Bronchial epithelial cell (primary cell): Measurements from ENCODE around the gene LZTS2. TPM values are rescaled to one million over a fixed set of nuclear protein-coding genes. Genes with fewer than 3 reads are reported as not detected.
A peak's percentile ranks its signal among the peaks of the same experiment; 100 is the strongest.

Experiments
- DNase-seq: peaks from one replicate; pipeline ENCODE4 v3.0.0-alpha.2; 2010; ENCODE audit warnings: low read depth
- FAIRE-seq: peaks from 2 replicates; lab custom pipeline; 2011; peaks lifted over from hg19 to GRCh38; lab: Jason Lieb, UNC
- H3K27me3 ChIP-seq: 2 replicates; pipeline ENCODE4 v1.5.1; 2011; ENCODE audit warnings: low read length; ENCODE audit not compliant: control insufficient read depth, insufficient read depth
- H3K36me3 ChIP-seq: 2 replicates; pipeline ENCODE4 v1.5.1; 2011; ENCODE audit warnings: low read length; ENCODE audit not compliant: control insufficient read depth, insufficient read depth
- H3K4me3 ChIP-seq: 2 replicates; pipeline ENCODE4 v1.5.1; 2011; ENCODE audit warnings: mild to moderate bottlenecking, low read depth, low read length, control low read depth
- total RNA-seq: library from RNA; depleted of rRNA; stranded (reverse); fragments of >200 nt; gene quantifications from 2 replicates; pipeline ENCODE4 v1.2.1, GENCODE V29; 2014
- TF ChIP-seq, protein P1 (sequence below): IDR thresholded peaks from 2 replicates; pipeline ENCODE4 v1.5.1; 2011; ENCODE audit warnings: mild to moderate bottlenecking, moderate library complexity, low read length, control low read depth, inconsistent platforms; ENCODE audit not compliant: insufficient read depth, severe bottlenecking

LZTS2 gene
- total RNA-seq, 1 donor from 2014 or later, result 30.0 TPM

DNA sequence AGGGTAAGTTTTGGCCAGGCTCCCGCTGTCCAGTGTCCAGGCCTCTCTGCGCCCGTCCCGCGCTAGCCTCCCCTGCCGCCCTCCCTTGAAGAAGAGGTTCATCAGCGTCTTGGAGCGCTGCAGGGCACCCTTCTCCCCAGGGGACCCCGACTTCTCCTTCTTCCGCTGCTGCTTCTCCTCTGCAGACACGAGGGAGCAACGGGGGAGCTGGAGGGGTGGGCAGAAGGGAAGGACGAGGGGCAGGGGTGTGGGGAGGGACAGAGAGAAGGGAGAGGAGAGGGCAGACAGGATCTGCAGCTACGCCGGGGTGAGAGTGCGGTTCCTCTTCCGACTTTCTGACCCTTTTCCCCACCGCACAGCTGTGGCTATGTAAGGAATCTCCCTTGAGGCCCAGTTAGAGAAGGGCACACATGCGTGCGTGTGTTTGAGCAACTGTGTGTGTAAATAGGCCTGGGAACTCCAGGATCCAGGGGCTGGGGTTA is 18.6 kb downstream of the LZTS2 start:
- Histone ChIP-seq H3K4me3 (no peak overlapping the region), H3K27me3 (peaks cover 6% of the 10 kb centered on the region), H3K36me3 (no peaks in the 10 kb centered on the region)
- FAIRE-seq, result no peak
- no peak for DNase-seq
- TF ChIP-seq, protein P1, sequence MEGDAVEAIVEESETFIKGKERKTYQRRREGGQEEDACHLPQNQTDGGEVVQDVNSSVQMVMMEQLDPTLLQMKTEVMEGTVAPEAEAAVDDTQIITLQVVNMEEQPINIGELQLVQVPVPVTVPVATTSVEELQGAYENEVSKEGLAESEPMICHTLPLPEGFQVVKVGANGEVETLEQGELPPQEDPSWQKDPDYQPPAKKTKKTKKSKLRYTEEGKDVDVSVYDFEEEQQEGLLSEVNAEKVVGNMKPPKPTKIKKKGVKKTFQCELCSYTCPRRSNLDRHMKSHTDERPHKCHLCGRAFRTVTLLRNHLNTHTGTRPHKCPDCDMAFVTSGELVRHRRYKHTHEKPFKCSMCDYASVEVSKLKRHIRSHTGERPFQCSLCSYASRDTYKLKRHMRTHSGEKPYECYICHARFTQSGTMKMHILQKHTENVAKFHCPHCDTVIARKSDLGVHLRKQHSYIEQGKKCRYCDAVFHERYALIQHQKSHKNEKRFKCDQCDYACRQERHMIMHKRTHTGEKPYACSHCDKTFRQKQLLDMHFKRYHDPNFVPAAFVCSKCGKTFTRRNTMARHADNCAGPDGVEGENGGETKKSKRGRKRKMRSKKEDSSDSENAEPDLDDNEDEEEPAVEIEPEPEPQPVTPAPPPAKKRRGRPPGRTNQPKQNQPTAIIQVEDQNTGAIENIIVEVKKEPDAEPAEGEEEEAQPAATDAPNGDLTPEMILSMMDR, result no peak

DNA sequence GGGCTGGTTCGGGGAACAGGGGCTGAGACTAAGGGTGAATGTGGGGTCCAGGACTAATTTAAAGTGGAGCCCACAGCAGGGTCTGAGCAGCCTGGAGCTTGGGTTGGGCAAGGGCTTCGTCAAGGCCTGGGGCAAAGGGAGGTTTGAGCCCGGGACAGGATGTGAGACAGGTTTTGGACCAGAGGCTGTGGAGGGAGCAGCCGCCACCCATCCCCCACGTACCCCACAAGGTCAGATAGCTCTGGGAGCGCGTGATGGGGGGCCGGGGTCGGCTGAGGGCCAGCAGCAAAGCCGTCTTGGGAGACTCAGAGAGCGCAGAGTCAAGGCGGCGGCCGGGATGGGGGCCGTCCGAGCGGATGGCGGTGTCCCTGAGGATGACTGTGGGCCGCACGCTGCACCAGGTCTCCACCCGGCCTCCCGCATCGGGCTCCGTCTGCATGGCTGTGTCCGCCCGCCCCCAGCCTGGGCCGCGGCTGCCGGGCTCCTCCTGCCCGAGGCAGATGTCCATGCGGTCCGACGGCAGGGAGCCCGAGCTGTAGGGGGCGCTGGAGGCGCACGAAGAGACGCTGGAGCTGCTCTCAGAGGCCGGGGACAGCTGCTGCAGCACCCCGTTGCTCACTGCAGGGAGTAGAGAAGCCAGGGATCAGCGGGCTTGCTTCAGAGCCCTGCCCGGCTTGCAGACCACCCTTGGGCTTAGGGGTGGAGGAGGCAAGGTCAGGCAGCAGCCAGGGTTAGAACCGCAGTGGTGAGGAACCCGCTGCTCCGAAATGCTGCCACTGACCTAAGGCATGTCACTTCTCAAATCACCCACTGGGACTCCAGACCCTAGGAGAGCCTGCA is 19.2 kb downstream of the LZTS2 start:
- FAIRE-seq (no peak), DNase-seq (peak; percentile 57)
- TF ChIP-seq, protein P1, result peak; percentile 91

DNA sequence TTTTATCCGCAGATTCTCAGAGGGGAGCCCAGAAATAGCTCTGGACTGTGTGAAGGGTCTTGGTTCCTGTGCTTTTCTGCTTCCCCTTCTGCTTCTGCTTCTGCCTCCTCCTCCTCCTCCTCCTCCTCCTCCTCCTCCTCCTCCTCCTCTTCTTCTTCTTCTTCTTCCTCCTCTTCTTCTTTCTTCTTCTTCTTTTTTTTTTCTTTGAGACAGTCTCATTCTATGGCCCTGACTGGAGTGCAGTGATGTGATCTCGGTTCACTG is 19.8 kb downstream of the LZTS2 start:
- peaks cover 6% of the 10 kb centered on the region for H3K27me3 ChIP-seq
- FAIRE-seq, result no peak
- no peaks in the 10 kb centered on the region for H3K36me3 ChIP-seq

More for the DNA sequence above, 19.2 kb downstream of the LZTS2 start:
- H3K27me3 ChIP-seq, result peaks cover 6% of the 10 kb centered on the region
- H3K4me3 ChIP-seq, result no peak overlapping the region
- no peaks in the 10 kb centered on the region for H3K36me3 ChIP-seq

DNA sequence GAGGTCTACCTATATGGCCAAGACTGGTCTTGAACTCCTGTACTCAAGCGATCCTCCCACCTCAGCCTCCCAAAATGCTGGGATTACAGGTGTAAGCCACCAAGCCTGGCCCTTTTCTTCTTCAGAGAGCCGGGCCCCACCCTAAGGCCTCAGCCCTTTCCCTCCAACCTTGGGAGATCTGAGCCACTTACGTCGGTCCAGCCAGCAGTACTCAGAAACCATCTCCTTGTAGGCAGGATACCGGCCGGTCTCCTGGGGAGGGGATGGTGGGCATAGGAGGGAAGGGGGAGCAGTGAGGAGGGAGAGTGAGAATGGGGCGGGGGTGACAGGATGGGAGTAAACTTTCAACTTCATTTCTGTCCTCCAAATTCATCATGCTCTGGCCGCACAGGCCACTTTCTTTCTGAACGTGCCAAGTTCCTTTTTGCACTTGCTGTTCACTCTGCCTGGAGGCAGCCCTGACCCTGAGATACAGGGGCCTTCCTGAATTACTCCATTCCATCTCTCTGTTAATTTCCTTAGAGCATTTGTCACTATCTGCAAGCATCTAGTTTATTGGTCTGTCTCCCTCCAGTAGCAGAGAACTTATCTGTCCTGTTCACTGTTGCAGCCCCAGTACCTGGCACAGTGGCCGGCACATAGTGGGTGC is 20.9 kb downstream of the LZTS2 start:
- FAIRE-seq, result no peak
- H3K27me3 ChIP-seq, result peaks cover 6% of the 10 kb centered on the region

More for the DNA sequence above, 19.8 kb downstream of the LZTS2 start:
- TF ChIP-seq, protein P1, result no peak
- H3K4me3 ChIP-seq, result no peak overlapping the region
- DNase-seq, result no peak

DNA sequence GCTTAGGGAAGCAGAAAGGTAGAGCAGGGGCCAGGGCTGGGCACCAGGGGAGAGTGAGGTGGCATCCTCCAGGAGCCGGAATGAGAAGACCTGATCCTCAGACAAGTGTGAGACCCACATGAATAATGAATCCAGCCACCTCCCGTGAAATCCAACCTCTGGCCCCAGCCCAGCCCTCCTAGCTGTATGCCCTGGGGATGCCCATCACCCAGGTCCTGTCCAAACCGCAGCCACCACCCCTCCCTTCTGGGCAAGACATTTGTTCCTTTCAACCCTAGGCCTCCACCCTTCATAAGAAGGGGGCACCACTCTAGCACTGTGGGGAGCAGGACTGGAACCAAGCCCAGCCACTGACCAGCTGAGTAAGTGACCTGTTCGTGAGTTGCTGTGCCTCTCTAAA is 21.6 kb downstream of the LZTS2 start:
- DNase-seq, result no peak
- Histone ChIP-seq H3K4me3 (no peak overlapping the region), H3K36me3 (no peaks in the 10 kb centered on the region), H3K27me3 (peaks cover 6% of the 10 kb centered on the region)
- TF ChIP-seq, protein P1, result no peak
- FAIRE-seq, result no peak

More for the DNA sequence above, 20.9 kb downstream of the LZTS2 start:
- TF ChIP-seq, protein P1, result no peak
- H3K36me3 ChIP-seq, result no peaks in the 10 kb centered on the region
- no peak overlapping the region for H3K4me3 ChIP-seq
- DNase-seq, result no peak
